GM23338 (cell line): Measurements from ENCODE around the gene LMNA. TPM values are rescaled to one million over a fixed set of nuclear protein-coding genes. Genes with fewer than 3 reads are reported as not detected.
A peak's percentile ranks its signal among the peaks of the same experiment; 100 is the strongest.

Source experiments
- ATAC-seq: fragments of 200-7000 bp; cut with Tn5 transposase; 3 replicates; pipeline ENCODE4 v1.9.1; 2020
- DNase-seq: peaks from one replicate; pipeline ENCODE4 v3.0.0-alpha.2; 2015; ENCODE audit warnings: low spot score
- H2AFZ ChIP-seq: fragments of 200-600 bp; sonication (generic); 2 replicates; pipeline ENCODE4 v1.8.0; 2016; ENCODE audit warnings: antibody characterized with exemption, mild to moderate bottlenecking, moderate library complexity
- H3F3A ChIP-seq: fragments of 200-600 bp; sonication (generic); replicated peaks from 2 replicates; pipeline ENCODE4 v1.8.0; 2017; ENCODE audit warnings: antibody characterized with exemption, mixed run types, low read depth
- H3K27ac ChIP-seq: fragments of 200-600 bp; sonication (generic); 2 replicates; pipeline ENCODE4 v1.6.1; 2016; ENCODE audit warnings: low read depth
- H3K27me3 ChIP-seq: fragments of 200-600 bp; sonication (generic); 2 replicates; pipeline ENCODE4 v1.8.0; 2016; ENCODE audit warnings: mild to moderate bottlenecking, mixed run types, moderate library complexity; ENCODE audit not compliant: insufficient read depth
- H3K36me3 ChIP-seq: fragments of 200-600 bp; sonication (generic); 2 replicates; pipeline ENCODE4 v1.8.0; 2016; ENCODE audit warnings: mild to moderate bottlenecking; ENCODE audit not compliant: insufficient read depth
- H3K4me1 ChIP-seq: fragments of 200-600 bp; sonication (generic); 2 replicates; pipeline ENCODE4 v1.8.0; 2016; ENCODE audit warnings: mild to moderate bottlenecking, moderate library complexity; ENCODE audit not compliant: insufficient read depth
- H3K4me2 ChIP-seq: fragments of 200-600 bp; sonication (generic); 2 replicates; pipeline ENCODE4 v1.7.1; 2017; ENCODE audit warnings: mixed run types
- H3K4me3 ChIP-seq: fragments of 200-600 bp; sonication (generic); 2 replicates; pipeline ENCODE4 v1.6.1; 2016; ENCODE audit warnings: mixed run types
- H3K79me2 ChIP-seq: fragments of 200-600 bp; sonication (generic); replicated peaks from 2 replicates; pipeline ENCODE4 v1.8.0; 2017; ENCODE audit warnings: mild to moderate bottlenecking; ENCODE audit not compliant: insufficient read depth
- H3K9me2 ChIP-seq: fragments of 200-600 bp; sonication (generic); 2 replicates; pipeline ENCODE4 v1.8.0; 2017; ENCODE audit not compliant: insufficient read depth
- H4K20me1 ChIP-seq: fragments of 200-600 bp; sonication (generic); replicated peaks from 2 replicates; pipeline ENCODE4 v1.8.0; 2017; ENCODE audit warnings: mild to moderate bottlenecking; ENCODE audit not compliant: insufficient read depth
- H3K27ac Mint-ChIP-seq: 2 replicates; pipeline ENCODE4 v1.8.0; 2020; ENCODE audit warnings: inconsistent platforms, mild to moderate bottlenecking, moderate library complexity, mixed read lengths
- H3K27me3 Mint-ChIP-seq: 3 replicates; pipeline ENCODE4 v1.8.0; 2022; ENCODE audit warnings: low read depth, mild to moderate bottlenecking, moderate library complexity, mixed read lengths, inconsistent platforms; ENCODE audit not compliant: insufficient read depth, poor library complexity
- H3K36me3 Mint-ChIP-seq: 3 replicates; pipeline ENCODE4 v1.8.0; 2021; ENCODE audit warnings: low read depth, mild to moderate bottlenecking, inconsistent platforms, moderate library complexity, mixed read lengths
- H3K4me1 Mint-ChIP-seq: 3 replicates; pipeline ENCODE4 v1.8.0; 2020; ENCODE audit warnings: mild to moderate bottlenecking, inconsistent platforms, mixed read lengths
- H3K4me3 Mint-ChIP-seq: 3 replicates; pipeline ENCODE4 v1.8.0; 2021; ENCODE audit warnings: moderate library complexity, mild to moderate bottlenecking, inconsistent platforms, mixed read lengths
- H3K9me3 Mint-ChIP-seq: 3 replicates; pipeline ENCODE4 v1.8.0; 2020; ENCODE audit warnings: moderate library complexity, mild to moderate bottlenecking, inconsistent platforms, mixed read lengths
- CREB1 ChIP-seq: fragments of 250-450 bp; sonication (Bioruptor Pico); IDR thresholded peaks from 2 replicates; pipeline ENCODE4 v1.5.0; 2020; ENCODE audit warnings: low read depth, mild to moderate bottlenecking, moderate library complexity
- EZH2 ChIP-seq: fragments of 200-600 bp; sonication (generic); IDR thresholded peaks from one replicate; pipeline ENCODE4 v1.8.0; 2017; ENCODE audit warnings: antibody characterized with exemption, mild to moderate bottlenecking, low read depth; ENCODE audit not compliant: unreplicated experiment
- EZH2phosphoT487 ChIP-seq: fragments of 200-600 bp; sonication (generic); IDR thresholded peaks from one replicate; pipeline ENCODE4 v1.8.1; 2018; ENCODE audit warnings: antibody characterized with exemption; ENCODE audit not compliant: unreplicated experiment
- JUNB ChIP-seq: IDR thresholded peaks from one replicate; pipeline ENCODE4 v1.6.1; 2016; ENCODE audit warnings: antibody characterized with exemption; ENCODE audit not compliant: unreplicated experiment
- NANOG ChIP-seq: IDR thresholded peaks from 2 replicates; pipeline ENCODE4 v1.6.1; 2016; ENCODE audit warnings: antibody characterized with exemption, borderline replicate concordance
- POLR2AphosphoS5 ChIP-seq: IDR thresholded peaks from 2 replicates; pipeline ENCODE4 v1.6.1; 2016; ENCODE audit warnings: antibody characterized with exemption, low read depth
- STAT1 ChIP-seq: IDR thresholded peaks from one replicate; pipeline ENCODE4 v1.6.1; 2016; ENCODE audit warnings: antibody characterized with exemption; ENCODE audit not compliant: unreplicated experiment
- ZNF114 ChIP-seq: fragments of 250-450 bp; sonication (Bioruptor Pico); IDR thresholded peaks from 2 replicates; pipeline ENCODE4 v1.5.0; 2020; ENCODE audit warnings: mild to moderate bottlenecking, moderate library complexity
- ZNF331 ChIP-seq: fragments of 250-450 bp; sonication (Bioruptor Pico); IDR thresholded peaks from 2 replicates; pipeline ENCODE4 v1.5.0; 2020; ENCODE audit warnings: low read depth, mild to moderate bottlenecking, moderate library complexity
- ZNF462 ChIP-seq: fragments of 250-450 bp; sonication (Bioruptor Pico); IDR thresholded peaks from 2 replicates; pipeline ENCODE4 v1.5.0; 2020; ENCODE audit warnings: mild to moderate bottlenecking, moderate library complexity
- polyA plus RNA-seq: library from polyadenylated mRNA; unstranded; fragments of >200 nt; fragmentation: Nextera tagmentation; extraction: Ambion mirVana; gene quantifications from 2 replicates; pipeline ENCODE4 v1.2.1, GENCODE V29; 2016
- total RNA-seq: library from RNA; depleted of rRNA; stranded (reverse); fragments of >200 nt; shearing (Covaris generic); gene quantifications from 2 replicates; pipeline ENCODE4 v1.2.3, GENCODE V29; 2014
- TF ChIP-seq, protein P1 (sequence below), 2 experiments: fragments of 200-600 bp in 1 of 2; sonication (generic) in 1 of 2; conservative IDR thresholded peaks; 2 replicates each; pipeline versions ENCODE4 v1.5.1 to v1.6.1; 2016 to 2017; ENCODE audit warnings: antibody characterized with exemption in 2 of 2, low read depth in 2 of 2, mild to moderate bottlenecking in 2 of 2, moderate library complexity in 1 of 2
- TF ChIP-seq, protein P2 (sequence below): IDR thresholded peaks from 2 replicates; pipeline ENCODE4 v1.6.1; 2016; ENCODE audit warnings: antibody characterized with exemption
- TF ChIP-seq, protein P3 (sequence below): IDR thresholded peaks from one replicate; pipeline ENCODE4 v1.6.1; 2018; ENCODE audit warnings: antibody characterized with exemption; ENCODE audit not compliant: unreplicated experiment

LMNA gene
- total and polyA plus RNA-seq, 2 experiments from 2014 or later, result 35.5 to 56.3 TPM

GRCh38 chr1:156129687-156130577, 15.4 kb downstream of the LMNA start:
- H3K27ac Mint-ChIP-seq, result peak overlapping the region; percentile 98
- H3K4me1 Mint-ChIP-seq, result peaks cover 31% of the 10 kb centered on the region
- H3K9me3 Mint-ChIP-seq, result no peaks in the 10 kb centered on the region
- H3F3A ChIP-seq, result peaks cover 6% of the 10 kb centered on the region; the same call in 1 of the 2 replicates
- peak overlapping the region; percentile 66 for H3K4me2 ChIP-seq
- H3K79me2 ChIP-seq, result peaks cover 7% of the 10 kb centered on the region; the same call in 1 of the 2 replicates
- H3K4me1 ChIP-seq, result peaks cover 27% of the 10 kb centered on the region
- ATAC-seq (peak; percentile 94), DNase-seq (peak; percentile 98)
- peaks cover 10% of the 10 kb centered on the region for H3K36me3 Mint-ChIP-seq
- peak overlapping the region; percentile 13; the same call in 1 of the 3 replicates for H3K4me3 Mint-ChIP-seq
- no peak overlapping the region for H3K4me3 ChIP-seq
- H3K27me3 Mint-ChIP-seq, result peaks cover 17% of the 10 kb centered on the region
- H3K9me2 ChIP-seq, result no peaks in the 10 kb centered on the region
- no peak for TF ChIP-seq JUNB
- TF ChIP-seq ZNF114 (CRISPR knock-in tag), result no peak
- no peak for TF ChIP-seq EZH2
- 0 out of 2 replicates have a peak, but pooled peaks have one; percentile 7 for TF ChIP-seq ZNF462 (CRISPR knock-in tag)
- no peak for TF ChIP-seq STAT1
- no peak for TF ChIP-seq NANOG
- no peak for TF ChIP-seq ZNF331 (CRISPR knock-in tag)
- TF ChIP-seq, protein P1, sequence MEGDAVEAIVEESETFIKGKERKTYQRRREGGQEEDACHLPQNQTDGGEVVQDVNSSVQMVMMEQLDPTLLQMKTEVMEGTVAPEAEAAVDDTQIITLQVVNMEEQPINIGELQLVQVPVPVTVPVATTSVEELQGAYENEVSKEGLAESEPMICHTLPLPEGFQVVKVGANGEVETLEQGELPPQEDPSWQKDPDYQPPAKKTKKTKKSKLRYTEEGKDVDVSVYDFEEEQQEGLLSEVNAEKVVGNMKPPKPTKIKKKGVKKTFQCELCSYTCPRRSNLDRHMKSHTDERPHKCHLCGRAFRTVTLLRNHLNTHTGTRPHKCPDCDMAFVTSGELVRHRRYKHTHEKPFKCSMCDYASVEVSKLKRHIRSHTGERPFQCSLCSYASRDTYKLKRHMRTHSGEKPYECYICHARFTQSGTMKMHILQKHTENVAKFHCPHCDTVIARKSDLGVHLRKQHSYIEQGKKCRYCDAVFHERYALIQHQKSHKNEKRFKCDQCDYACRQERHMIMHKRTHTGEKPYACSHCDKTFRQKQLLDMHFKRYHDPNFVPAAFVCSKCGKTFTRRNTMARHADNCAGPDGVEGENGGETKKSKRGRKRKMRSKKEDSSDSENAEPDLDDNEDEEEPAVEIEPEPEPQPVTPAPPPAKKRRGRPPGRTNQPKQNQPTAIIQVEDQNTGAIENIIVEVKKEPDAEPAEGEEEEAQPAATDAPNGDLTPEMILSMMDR (conservative IDR thresholded peaks at IDR 0.05; ENCODE audit: low read depth in 2 of 2), result peak; percentile 96 to 99
- no peak for TF ChIP-seq CREB1
- TF ChIP-seq, protein P2, sequence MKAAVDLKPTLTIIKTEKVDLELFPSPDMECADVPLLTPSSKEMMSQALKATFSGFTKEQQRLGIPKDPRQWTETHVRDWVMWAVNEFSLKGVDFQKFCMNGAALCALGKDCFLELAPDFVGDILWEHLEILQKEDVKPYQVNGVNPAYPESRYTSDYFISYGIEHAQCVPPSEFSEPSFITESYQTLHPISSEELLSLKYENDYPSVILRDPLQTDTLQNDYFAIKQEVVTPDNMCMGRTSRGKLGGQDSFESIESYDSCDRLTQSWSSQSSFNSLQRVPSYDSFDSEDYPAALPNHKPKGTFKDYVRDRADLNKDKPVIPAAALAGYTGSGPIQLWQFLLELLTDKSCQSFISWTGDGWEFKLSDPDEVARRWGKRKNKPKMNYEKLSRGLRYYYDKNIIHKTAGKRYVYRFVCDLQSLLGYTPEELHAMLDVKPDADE, result no peak
- TF ChIP-seq, protein P3, sequence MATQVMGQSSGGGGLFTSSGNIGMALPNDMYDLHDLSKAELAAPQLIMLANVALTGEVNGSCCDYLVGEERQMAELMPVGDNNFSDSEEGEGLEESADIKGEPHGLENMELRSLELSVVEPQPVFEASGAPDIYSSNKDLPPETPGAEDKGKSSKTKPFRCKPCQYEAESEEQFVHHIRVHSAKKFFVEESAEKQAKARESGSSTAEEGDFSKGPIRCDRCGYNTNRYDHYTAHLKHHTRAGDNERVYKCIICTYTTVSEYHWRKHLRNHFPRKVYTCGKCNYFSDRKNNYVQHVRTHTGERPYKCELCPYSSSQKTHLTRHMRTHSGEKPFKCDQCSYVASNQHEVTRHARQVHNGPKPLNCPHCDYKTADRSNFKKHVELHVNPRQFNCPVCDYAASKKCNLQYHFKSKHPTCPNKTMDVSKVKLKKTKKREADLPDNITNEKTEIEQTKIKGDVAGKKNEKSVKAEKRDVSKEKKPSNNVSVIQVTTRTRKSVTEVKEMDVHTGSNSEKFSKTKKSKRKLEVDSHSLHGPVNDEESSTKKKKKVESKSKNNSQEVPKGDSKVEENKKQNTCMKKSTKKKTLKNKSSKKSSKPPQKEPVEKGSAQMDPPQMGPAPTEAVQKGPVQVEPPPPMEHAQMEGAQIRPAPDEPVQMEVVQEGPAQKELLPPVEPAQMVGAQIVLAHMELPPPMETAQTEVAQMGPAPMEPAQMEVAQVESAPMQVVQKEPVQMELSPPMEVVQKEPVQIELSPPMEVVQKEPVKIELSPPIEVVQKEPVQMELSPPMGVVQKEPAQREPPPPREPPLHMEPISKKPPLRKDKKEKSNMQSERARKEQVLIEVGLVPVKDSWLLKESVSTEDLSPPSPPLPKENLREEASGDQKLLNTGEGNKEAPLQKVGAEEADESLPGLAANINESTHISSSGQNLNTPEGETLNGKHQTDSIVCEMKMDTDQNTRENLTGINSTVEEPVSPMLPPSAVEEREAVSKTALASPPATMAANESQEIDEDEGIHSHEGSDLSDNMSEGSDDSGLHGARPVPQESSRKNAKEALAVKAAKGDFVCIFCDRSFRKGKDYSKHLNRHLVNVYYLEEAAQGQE, result no peak
- TF ChIP-seq EZH2phosphoT487, result no peak
- TF ChIP-seq POLR2AphosphoS5, result peak; percentile 44; the same call in 1 of the 2 replicates
- H3K36me3 ChIP-seq, result peaks cover 3% of the 10 kb centered on the region; the same call in 1 of the 2 replicates
- H3K27ac ChIP-seq, result peak overlapping the region; percentile 96
- H3K27me3 ChIP-seq, result no peaks in the 10 kb centered on the region
- H4K20me1 ChIP-seq, result no peaks in the 10 kb centered on the region
- no peak overlapping the region for H2AFZ ChIP-seq
